SK-N-SH treated with all-trans-retinoic acid at 6 μM for 48 hours (cell line): Measurements from ENCODE around the gene BLOC1S4.

Experiments used
- ARNTL ChIP-seq: fragments of 450-650 bp; formaldehyde crosslinking; IDR thresholded peaks from 2 replicates; pipeline ENCODE4 v1.5.0; 2020; ENCODE audit warnings: low read depth, mild to moderate bottlenecking, moderate library complexity, borderline replicate concordance
- CREB5 ChIP-seq: fragments of 250-450 bp; sonication (Bioruptor Pico); IDR thresholded peaks from 2 replicates; pipeline ENCODE4 v1.5.1; 2020; ENCODE audit warnings: low read depth, mild to moderate bottlenecking, moderate library complexity
- CSDC2 ChIP-seq: fragments of 250-450 bp; sonication (Bioruptor Pico); IDR thresholded peaks from 2 replicates; pipeline ENCODE4 v1.5.0; 2020; ENCODE audit warnings: mild to moderate bottlenecking, moderate library complexity
- ESRRG ChIP-seq: fragments of 250-450 bp; sonication (Bioruptor Pico); IDR thresholded peaks from 2 replicates; pipeline ENCODE4 v1.6.1; 2021; ENCODE audit warnings: mild to moderate bottlenecking
- OSR1 ChIP-seq: fragments of 250-450 bp; sonication (Bioruptor Pico); IDR thresholded peaks from 2 replicates; pipeline ENCODE4 v1.8.0; 2022; ENCODE audit warnings: moderate library complexity, mild to moderate bottlenecking, inconsistent platforms
- RARB ChIP-seq: fragments of 250-450 bp; sonication (Bioruptor Pico); IDR thresholded peaks from 2 replicates; pipeline ENCODE4 v1.8.0; 2021; ENCODE audit warnings: mild to moderate bottlenecking, moderate library complexity
- TCF4 ChIP-seq: fragments of 250-450 bp; sonication (Bioruptor Pico); IDR thresholded peaks from 2 replicates; pipeline ENCODE4 v1.8.0; 2021; ENCODE audit warnings: mild to moderate bottlenecking, moderate library complexity, borderline replicate concordance
- TSHZ2 ChIP-seq: fragments of 250-450 bp; sonication (Bioruptor Pico); IDR thresholded peaks from 2 replicates; pipeline ENCODE4 v1.5.0; 2020; ENCODE audit warnings: mild to moderate bottlenecking, moderate library complexity
- ZC3H10 ChIP-seq: fragments of 250-450 bp; sonication (Bioruptor Pico); IDR thresholded peaks from 2 replicates; pipeline ENCODE4 v1.5.1; 2021; ENCODE audit warnings: mild to moderate bottlenecking, moderate library complexity
- ZFP3 ChIP-seq: fragments of 250-450 bp; sonication (Bioruptor Pico); IDR thresholded peaks from 2 replicates; pipeline ENCODE4 v1.5.0; 2020; ENCODE audit warnings: mild to moderate bottlenecking, moderate library complexity
- ZFP30 ChIP-seq: fragments of 450-650 bp; formaldehyde crosslinking; IDR thresholded peaks from 2 replicates; pipeline ENCODE4 v1.5.0; 2022; ENCODE audit warnings: mild to moderate bottlenecking, moderate library complexity
- ZNF70 ChIP-seq: fragments of 450-650 bp; formaldehyde crosslinking; IDR thresholded peaks from 2 replicates; pipeline ENCODE4 v1.5.0; 2020; ENCODE audit warnings: mild to moderate bottlenecking, moderate library complexity
- ZNF8 ChIP-seq: fragments of 450-650 bp; formaldehyde crosslinking; IDR thresholded peaks from 2 replicates; pipeline ENCODE4 v1.5.0; 2020; ENCODE audit warnings: mild to moderate bottlenecking, moderate library complexity

- TF ChIP-seq OSR1 (no peak), ZNF8 (no peak), TCF4 (CRISPR knock-in tag) (no peak), RARB (no peak), ZNF70 (CRISPR knock-in tag) (no peak), CSDC2 (CRISPR knock-in tag) (no peak), ZFP30 (CRISPR knock-in tag) (no peak), ARNTL (CRISPR knock-in tag) (no peak), TSHZ2 (CRISPR knock-in tag) (no peak), ZFP3 (CRISPR knock-in tag) (no peak), ESRRG (CRISPR knock-in tag) (no peak), CREB5 (CRISPR knock-in tag) (no peak), ZC3H10 (CRISPR knock-in tag) (no peak)
Measured at GRCh38 chr4:6734165-6734786, 18.3 kb downstream of the BLOC1S4 start.
